WI38 (cell line): Measurements from ENCODE around the gene AQP12B.

Experiments used
- H3K4me3 ChIP-seq: 2 replicates; pipeline ENCODE4 v1.5.1; 2011; ENCODE audit warnings: low read depth, mild to moderate bottlenecking, control low read depth, low read length
- CTCF ChIP-seq: IDR thresholded peaks from 2 replicates; pipeline ENCODE4 v1.5.1; 2012; ENCODE audit warnings: low read depth, mild to moderate bottlenecking, control low read depth, low read length

The AQP12B gene

GRCh38 chr2:240727439-240727838 lies 44.8 kb upstream of the AQP12B start:
- no peak overlapping the region for H3K4me3 ChIP-seq
- TF ChIP-seq CTCF, result no peak

GRCh38 chr2:240726876-240727275 lies 44.2 kb upstream of the AQP12B start:
- no peak for TF ChIP-seq CTCF
- H3K4me3 ChIP-seq, result no peak overlapping the region

GRCh38 chr2:240725671-240726070 lies 43.0 kb upstream of the AQP12B start:
- no peak for TF ChIP-seq CTCF
- H3K4me3 ChIP-seq, result no peak overlapping the region

GRCh38 chr2:240725266-240725665 lies 42.6 kb upstream of the AQP12B start:
- H3K4me3 ChIP-seq, result no peak overlapping the region
- TF ChIP-seq CTCF, result no peak

- TF ChIP-seq CTCF, result no peak
- H3K4me3 ChIP-seq, result no peak overlapping the region
Measured at GRCh38 chr2:240724431-240724830, 41.7 kb upstream of the AQP12B start.

GRCh38 chr2:240723851-240724250 lies 41.2 kb upstream of the AQP12B start:
- H3K4me3 ChIP-seq, result no peak overlapping the region
- TF ChIP-seq CTCF, result no peak

- TF ChIP-seq CTCF, result no peak
- no peak overlapping the region for H3K4me3 ChIP-seq
Measured at GRCh38 chr2:240722796-240723735, 40.4 kb upstream of the AQP12B start.
